GM19455 (cell line): ENCODE data around the gene CXXC5.

Experiments
- ATAC-seq: cut with Tn5 transposase; IDR thresholded peaks from one replicate; pipeline ENCODE4 v1.9.1; 2021; ENCODE audit not compliant: unreplicated experiment

The CXXC5 gene

GRCh38 chr5:139690803-139691629 lies 42.9 kb downstream of the CXXC5 start:
- no peak for ATAC-seq

DNA sequence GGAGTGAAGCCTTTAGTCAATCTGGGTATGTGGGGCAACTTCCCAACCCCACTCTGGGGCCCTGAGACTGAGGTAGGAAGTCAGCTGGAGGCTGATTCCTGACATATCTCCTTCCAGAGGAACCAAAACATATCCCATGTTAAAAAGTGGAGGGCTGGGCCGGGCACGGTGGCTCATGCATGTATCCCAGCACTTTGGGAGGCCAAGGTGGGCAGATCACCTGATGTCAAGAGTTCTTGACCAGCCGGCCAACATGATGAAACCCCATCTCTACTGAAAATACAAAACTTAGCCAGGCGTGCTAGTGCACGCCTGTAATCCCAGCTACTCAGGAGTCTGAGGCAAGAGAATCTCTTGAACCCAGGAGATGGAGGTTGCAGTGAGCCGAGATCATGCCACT lies 44.0 kb downstream of the CXXC5 start:
- ATAC-seq: no peak

- no peak for ATAC-seq
These were observed 44.6 kb downstream of the CXXC5 start for GRCh38 chr5:139692679-139693308.

DNA sequence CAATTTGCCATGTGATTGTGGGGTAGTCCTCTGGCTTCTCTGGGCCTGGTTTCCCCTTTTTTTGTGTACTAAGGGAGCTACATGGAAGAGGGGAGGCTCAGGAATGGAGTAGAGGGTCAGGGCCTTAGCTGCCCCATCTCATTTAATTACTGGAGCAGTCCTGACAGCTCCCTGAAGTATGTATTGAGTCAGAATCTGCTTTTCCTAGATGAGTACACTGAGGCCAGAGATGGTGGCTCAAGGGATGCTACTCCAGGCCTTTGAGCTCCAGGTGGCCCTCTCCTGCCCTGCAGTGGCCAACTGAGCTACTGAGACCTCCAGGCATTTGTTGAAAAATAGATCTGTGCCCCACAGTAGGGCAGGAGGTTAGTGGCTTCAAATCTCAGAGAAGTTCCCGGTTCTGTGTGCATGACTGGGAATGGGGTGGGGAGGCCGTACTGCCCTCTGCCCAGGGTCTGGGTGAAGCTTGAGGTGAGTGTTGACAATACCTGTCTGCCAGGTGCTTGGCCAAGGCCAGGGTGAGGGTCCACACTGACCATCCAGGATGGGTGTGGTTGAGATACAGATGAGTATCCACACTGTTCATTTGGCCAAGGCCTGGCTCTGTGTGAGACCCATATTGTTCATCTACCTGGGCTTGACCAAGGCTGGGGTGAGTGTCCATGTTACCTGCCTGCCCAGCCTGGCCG lies 45.7 kb downstream of the CXXC5 start:
- ATAC-seq: no peak

- no peak for ATAC-seq
These were observed 46.5 kb downstream of the CXXC5 start for GRCh38 chr5:139694556-139695177.

DNA sequence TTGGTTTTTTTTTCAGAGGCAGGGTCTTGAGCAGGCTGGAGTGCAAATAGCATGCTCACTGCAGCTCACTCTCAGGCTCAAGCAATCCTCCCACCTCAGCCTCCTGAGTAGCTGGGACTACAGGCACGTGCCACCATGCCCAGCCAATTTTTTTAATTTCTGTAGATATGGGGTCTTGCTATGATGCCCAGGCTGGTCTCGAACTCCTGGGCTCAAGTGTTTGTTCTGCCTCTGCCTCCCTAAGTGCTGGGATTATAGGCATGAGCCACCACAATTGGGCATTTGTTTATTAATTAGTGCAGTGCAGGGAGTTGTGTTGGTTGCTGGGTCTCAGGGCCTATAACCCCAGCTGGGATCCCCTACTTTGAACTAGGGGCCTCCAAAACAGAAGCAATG lies 47.0 kb downstream of the CXXC5 start:
- no peak for ATAC-seq

- ATAC-seq: no peak
These were observed 48.2 kb downstream of the CXXC5 start for GRCh38 chr5:139696167-139696893.

DNA sequence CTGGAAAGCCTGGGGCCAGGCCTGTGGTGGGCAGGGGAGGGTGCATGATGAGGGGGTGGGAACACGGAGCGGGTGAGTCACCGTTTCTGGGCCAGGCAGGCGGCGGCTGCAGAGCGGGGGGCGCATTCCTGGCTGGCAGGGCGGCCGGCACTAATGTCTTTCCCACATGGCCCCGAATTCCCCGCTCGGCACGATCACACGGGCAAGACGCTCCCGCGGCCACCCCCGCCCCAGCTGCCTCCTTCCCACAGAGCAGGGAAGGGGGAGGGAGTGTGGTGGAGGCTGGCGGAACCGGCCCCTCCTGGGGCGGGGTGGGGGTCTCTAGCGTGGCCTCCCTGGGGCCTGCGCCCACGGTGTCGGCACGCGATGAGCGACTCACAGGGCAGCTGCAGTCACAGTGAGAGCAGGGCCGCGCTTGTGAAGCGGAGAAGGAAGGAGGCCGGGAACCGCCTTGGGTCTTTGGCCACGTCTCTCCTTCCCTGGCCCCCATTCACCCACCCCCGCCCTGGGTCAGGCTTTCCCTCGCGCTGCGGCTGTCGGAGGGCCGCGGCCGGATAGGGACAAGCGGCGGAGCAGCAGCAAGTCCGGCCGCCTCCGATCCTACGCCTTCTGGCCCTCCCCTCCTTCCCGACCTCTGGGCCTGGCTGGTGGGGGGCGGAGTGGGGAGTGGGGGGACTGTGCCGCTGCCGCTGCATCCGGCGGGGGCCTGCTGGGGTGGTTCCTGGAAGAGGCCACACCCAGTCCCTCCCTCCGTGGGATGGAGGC lies 48.9 kb downstream of the CXXC5 start:
- ATAC-seq: no peak

DNA sequence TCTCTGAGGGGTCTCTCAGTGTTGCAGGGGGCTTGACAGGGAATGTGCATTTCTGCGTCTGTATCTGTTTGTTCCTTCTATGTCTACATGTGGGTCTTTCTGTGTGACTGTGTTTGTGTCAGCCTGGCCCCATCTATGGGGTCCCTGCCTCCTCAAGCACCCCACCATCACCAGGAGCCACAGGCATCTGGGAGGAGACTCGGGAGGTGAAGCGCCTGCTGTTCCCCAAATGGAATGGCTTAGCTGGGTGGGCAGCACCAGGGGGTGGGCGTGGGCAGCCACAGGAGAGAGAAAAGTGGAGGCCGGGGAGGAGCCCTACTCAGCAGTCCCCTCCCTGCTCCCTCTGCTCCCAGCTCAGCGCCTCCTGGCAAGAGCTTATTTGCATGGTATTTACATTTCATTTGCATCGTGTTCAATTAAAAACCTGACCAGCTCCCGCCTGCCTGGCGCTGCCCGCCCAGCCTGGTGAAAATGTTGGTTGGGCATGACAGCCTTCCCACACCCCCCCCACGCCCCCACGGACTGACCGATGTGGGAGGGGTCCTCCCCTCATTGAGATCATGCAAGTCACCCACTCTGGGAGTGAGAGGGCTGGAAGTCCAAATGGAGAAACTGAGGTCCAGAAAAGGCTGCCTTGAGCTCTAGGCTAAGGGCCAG lies 50.5 kb downstream of the CXXC5 start:
- ATAC-seq: no peak

GRCh38 chr5:139699351-139699750 lies 51.2 kb downstream of the CXXC5 start:
- ATAC-seq: no peak

DNA sequence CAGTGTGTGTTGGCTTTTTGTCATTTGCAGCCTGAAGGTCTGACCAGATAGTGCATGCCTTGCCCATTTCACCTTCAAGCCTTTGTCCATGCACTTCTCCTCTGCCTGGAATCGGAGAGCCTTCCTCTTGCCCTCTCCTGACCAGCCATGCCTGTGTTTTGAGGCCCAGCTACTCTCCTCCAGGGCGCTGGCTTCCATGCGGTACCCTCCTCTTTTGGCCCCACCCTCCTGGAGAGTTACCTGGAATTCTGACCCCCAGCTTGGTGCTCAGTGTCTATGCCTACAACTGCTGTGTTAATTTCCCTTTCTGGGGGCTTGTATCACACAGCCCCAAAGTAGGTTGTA lies 52.5 kb downstream of the CXXC5 start:
- ATAC-seq: no peak

- no peak for ATAC-seq
These were observed 53.0 kb downstream of the CXXC5 start for GRCh38 chr5:139701056-139701741.

- ATAC-seq: no peak
These were observed 54.4 kb downstream of the CXXC5 start for GRCh38 chr5:139702548-139702947.

DNA sequence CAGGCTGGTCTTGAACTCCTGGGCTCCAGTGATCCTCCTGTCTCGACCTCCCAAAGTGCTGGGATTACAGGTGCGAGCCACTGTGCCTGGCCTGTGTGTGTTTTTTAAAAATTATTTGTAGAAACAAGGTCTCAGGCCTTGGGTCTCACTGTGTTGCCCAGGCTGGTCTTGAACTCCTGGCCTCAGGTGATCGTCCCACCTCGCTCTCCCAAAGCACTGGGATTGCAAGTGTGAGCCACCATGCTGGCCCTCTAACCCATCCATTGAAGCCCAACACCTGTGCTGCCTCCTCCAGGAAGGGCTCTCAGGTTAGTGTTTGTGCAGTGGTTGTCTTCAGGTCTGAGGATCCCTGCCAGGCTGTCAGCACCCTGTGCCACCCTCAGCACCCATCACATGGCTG lies 56.6 kb downstream of the CXXC5 start:
- no peak for ATAC-seq

DNA sequence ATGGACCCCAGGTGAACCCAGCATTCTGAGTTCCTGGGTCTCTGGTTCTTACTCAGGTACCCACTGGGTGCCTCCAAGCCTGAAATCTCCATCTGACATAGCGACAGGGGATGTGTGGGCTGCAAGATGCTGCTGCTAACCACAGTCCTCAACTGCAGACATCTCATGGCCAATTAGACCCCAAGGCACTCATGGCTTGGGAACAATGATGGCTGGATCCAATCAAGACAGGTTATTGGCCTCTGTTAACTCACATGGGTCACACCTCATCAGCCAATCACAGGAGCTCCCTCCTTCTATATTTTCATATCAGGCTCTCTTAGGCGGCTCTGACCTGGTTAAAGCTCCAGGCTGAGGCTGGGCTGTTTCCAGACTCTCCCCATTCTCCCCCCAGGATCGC lies 57.0 kb downstream of the CXXC5 start:
- ATAC-seq: no peak

- ATAC-seq: no peak
These were observed 57.8 kb downstream of the CXXC5 start for GRCh38 chr5:139705655-139706587.

DNA sequence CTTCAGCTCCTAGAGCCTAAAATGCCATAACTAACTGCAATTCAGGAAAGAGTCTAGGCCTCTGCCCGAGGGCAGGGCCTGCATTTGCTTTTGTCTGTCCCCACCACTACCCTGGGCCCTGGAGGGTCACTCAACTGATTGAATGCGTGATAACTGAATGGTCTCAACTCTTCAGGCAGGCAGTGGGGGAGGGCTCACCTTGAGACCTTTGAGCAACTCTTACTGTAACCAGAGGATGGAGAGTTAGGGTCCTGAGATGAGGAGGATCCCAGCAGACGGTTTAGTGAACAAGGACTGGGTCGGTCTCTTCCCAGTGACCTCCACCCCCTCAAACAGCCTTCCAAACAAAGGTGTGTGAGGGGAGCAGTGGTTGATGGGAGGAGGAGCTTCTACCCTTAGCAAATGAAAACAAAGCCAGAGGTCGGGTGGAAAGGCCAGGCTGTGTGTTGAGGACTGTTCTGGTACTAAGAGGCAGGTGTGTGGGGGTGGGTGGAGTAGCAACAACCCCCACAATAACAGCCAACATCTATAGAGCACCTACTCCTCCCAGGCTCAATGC lies 59.4 kb downstream of the CXXC5 start:
- ATAC-seq: no peak

- no peak for ATAC-seq
These were observed 60.3 kb downstream of the CXXC5 start for GRCh38 chr5:139708434-139708861.
